Measurements from ENCODE around the gene HOXD11. TPM values are rescaled to one million over a fixed set of nuclear protein-coding genes. Genes with fewer than 3 reads are reported as not detected.

HOXD11 gene
- total RNA-seq (2022) (not detected in 2 replicates), Bru-seq, nascent RNA (not detected), BruChase-seq, experiment 1, labeled RNA remaining after a 6-hour chase (not detected), BruChase-seq, experiment 2, labeled RNA remaining after a 2-hour chase (not detected)
- long read RNA-seq, result 0 reads

- Mint-ChIP-seq H3K27me3 (ENCODE audit: insufficient read depth, unreplicated experiment) (peaks cover 22% of the 10 kb centered on the region), H3K36me3 (ENCODE audit: insufficient read depth, unreplicated experiment) (no peaks in the 10 kb centered on the region), H3K27ac (ENCODE audit: low read depth, unreplicated experiment) (peak within 1 kb of the TSS; percentile 41), H3K4me3 (ENCODE audit: unreplicated experiment) (peak within 1 kb of the TSS; percentile 24), H3K9me3 (ENCODE audit: unreplicated experiment) (no peaks in the 10 kb centered on the region), H3K4me1 (ENCODE audit: insufficient read depth, unreplicated experiment) (peaks cover 7% of the 10 kb centered on the region)
- no TSS peak for BruUV-seq (replicated peaks)
- POLR2A ChIA-PET, result interaction anchor here (1.0 kb wide), 1 partner anchor 10 kb away, joined by 4 read pairs; no protein-coding TSS in a partner anchor
- CTCF ChIA-PET, result interaction anchor here (0.7 to 1.6 kb wide), 4 partner anchors 9 to 448 kb away, joined by 3 to 8 read pairs (median 3); partner anchors contain the start of gene HOXD10
- intact Hi-C loops (cut with micrococcal nuclease), result no loop called here
- TF ChIP-seq CTCF (IDR thresholded peaks at IDR 0.05; ENCODE audit: unreplicated experiment), result no peak
- DNase-seq (ENCODE audit: unreplicated experiment), result peak; percentile 42
Observed at GRCh38 chr2:176106581-176107539, at the start of gene HOXD11. TSS of gene HOXD11 (plus strand) at chr2:176107280. CDS start at chr2:176107356, 76 bp downstream.

- ChIA-PET CTCF (interaction anchor here (0.8 to 1.2 kb wide), 2 partner anchors 15 to 25 kb away, joined by 3 to 4 read pairs; no protein-coding TSS in a partner anchor), POLR2A (interaction anchor here (1.0 to 1.2 kb wide), 3 partner anchors 36 to 82 kb away, joined by 3 read pairs; no protein-coding TSS in a partner anchor)
- intact Hi-C loops (cut with micrococcal nuclease), result no loop called here
- Mint-ChIP-seq H3K27me3 (ENCODE audit: insufficient read depth, unreplicated experiment) (peaks cover 47% of the 10 kb centered on the region), H3K27ac (ENCODE audit: low read depth, unreplicated experiment) (no peak overlapping the region), H3K4me1 (ENCODE audit: insufficient read depth, unreplicated experiment) (no peaks in the 10 kb centered on the region), H3K36me3 (ENCODE audit: insufficient read depth, unreplicated experiment) (no peaks in the 10 kb centered on the region), H3K4me3 (ENCODE audit: unreplicated experiment) (no peak overlapping the region), H3K9me3 (ENCODE audit: unreplicated experiment) (no peaks in the 10 kb centered on the region)
- no peak for TF ChIP-seq CTCF (IDR thresholded peaks at IDR 0.05; ENCODE audit: unreplicated experiment)
- no peak for DNase-seq (ENCODE audit: unreplicated experiment)
- BruUV-seq (replicated peaks), result no TSS peak
Observed at GRCh38 chr2:176063958-176064357, 43.1 kb upstream of the HOXD11 start.

GRCh38 chr2:176066645-176067588 is 40.2 kb upstream of the HOXD11 start:
- Mint-ChIP-seq H3K9me3 (ENCODE audit: unreplicated experiment) (no peaks in the 10 kb centered on the region), H3K4me1 (ENCODE audit: insufficient read depth, unreplicated experiment) (no peaks in the 10 kb centered on the region), H3K27ac (ENCODE audit: low read depth, unreplicated experiment) (no peak overlapping the region), H3K27me3 (ENCODE audit: insufficient read depth, unreplicated experiment) (peaks cover 46% of the 10 kb centered on the region), H3K4me3 (ENCODE audit: unreplicated experiment) (no peak overlapping the region), H3K36me3 (ENCODE audit: insufficient read depth, unreplicated experiment) (no peaks in the 10 kb centered on the region)
- DNase-seq (ENCODE audit: unreplicated experiment), result no peak
- ChIA-PET POLR2A (no interaction called here), CTCF (no interaction called here)
- BruUV-seq (replicated peaks), result no TSS peak
- TF ChIP-seq CTCF (IDR thresholded peaks at IDR 0.05; ENCODE audit: unreplicated experiment), result no peak
- intact Hi-C loops (cut with micrococcal nuclease), result no loop called here
